Measurements from ENCODE around the gene HTR3A.

DNA sequence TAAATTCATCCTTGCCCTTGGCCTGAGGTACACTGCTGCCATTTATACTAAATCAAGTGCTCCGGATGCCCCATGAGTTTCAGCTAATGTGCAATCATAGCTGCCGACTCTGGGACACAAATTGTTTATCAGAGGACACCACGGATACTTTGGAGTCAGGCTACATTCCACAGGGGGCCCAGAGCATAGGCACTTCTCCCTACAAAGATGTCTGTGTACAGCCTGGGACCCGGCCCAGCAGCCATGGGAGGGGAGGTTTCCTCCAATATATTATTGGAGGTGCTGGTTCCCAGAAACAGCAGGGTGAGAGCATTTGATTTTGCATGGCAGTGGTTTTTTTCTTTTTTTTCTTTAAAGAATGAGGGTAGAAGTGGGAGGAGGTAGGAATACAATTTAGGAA lies 39.0 kb upstream of the HTR3A start:
- TF ChIP-seq, protein P1, sequence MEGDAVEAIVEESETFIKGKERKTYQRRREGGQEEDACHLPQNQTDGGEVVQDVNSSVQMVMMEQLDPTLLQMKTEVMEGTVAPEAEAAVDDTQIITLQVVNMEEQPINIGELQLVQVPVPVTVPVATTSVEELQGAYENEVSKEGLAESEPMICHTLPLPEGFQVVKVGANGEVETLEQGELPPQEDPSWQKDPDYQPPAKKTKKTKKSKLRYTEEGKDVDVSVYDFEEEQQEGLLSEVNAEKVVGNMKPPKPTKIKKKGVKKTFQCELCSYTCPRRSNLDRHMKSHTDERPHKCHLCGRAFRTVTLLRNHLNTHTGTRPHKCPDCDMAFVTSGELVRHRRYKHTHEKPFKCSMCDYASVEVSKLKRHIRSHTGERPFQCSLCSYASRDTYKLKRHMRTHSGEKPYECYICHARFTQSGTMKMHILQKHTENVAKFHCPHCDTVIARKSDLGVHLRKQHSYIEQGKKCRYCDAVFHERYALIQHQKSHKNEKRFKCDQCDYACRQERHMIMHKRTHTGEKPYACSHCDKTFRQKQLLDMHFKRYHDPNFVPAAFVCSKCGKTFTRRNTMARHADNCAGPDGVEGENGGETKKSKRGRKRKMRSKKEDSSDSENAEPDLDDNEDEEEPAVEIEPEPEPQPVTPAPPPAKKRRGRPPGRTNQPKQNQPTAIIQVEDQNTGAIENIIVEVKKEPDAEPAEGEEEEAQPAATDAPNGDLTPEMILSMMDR (IDR thresholded peaks at IDR 0.05), result no peak
- no peak for TF ChIP-seq POLR2A (IDR thresholded peaks at IDR 0.05)
